H1 (cell line): ENCODE data around the gene STAMBPL1. TPM values are rescaled to one million over a fixed set of nuclear protein-coding genes. Genes with fewer than 3 reads are reported as not detected.

Experiments used
- CHD1 ChIP-seq: IDR thresholded peaks from 2 replicates; pipeline ENCODE4 v1.6.1; 2012; ENCODE audit warnings: low read depth, low read length, improper control_type of control experiment
- TCF12 ChIP-seq: IDR thresholded peaks from 2 replicates; pipeline ENCODE4 v1.6.1; 2011; ENCODE audit warnings: low read depth, mild to moderate bottlenecking, low read length
- ZNF274 ChIP-seq: IDR thresholded peaks from 2 replicates; pipeline ENCODE4 v1.7.0; 2012; ENCODE audit warnings: low read length, borderline replicate concordance; ENCODE audit errors: extremely low read depth
- polyA plus RNA-seq, 7 experiments: library from polyadenylated mRNA; depleted of rRNA in 3 of 7; stranded (reverse) in 5 of 7; unstranded in 2 of 7; fragments of >200 nt in 5 of 7; fragments of 200-250 nt in 2 of 7; gene quantifications; 1 replicate in 5 of 7; 2 replicates in 1 of 7; 4 replicates in 1 of 7; pipeline versions ENCODE4 v1.2.1 to v1.2.3, GENCODE V29; 2011 to 2013; ENCODE audit warnings: missing spikeins in 2 of 7, mixed read lengths in 2 of 7
- total RNA-seq: library from RNA; stranded (reverse); fragmentation: NEBNext Ultra II Directional; extraction: Animal tissue kit (Norgen Biotek cat#: 25700); gene quantifications from 2 replicates; pipeline ENCODE4 v1.2.1, GENCODE V29; 2021

Gene STAMBPL1
- total and polyA plus RNA-seq, 2 of the 8 experiments (the other 6 are each of a cell fraction or from before 2014, with no cell fraction given), result 5.5 TPM

- TF ChIP-seq ZNF274 (no peak), TCF12 (no peak), CHD1 (no peak)
- TF ChIP-seq, all 59 proteins: peak for 0
These were observed 82.3 kb downstream of the STAMBPL1 start (continued) for GRCh38 chr10:88962336-88962735.
